ENCODE data around the gene ARFRP1.

DNA sequence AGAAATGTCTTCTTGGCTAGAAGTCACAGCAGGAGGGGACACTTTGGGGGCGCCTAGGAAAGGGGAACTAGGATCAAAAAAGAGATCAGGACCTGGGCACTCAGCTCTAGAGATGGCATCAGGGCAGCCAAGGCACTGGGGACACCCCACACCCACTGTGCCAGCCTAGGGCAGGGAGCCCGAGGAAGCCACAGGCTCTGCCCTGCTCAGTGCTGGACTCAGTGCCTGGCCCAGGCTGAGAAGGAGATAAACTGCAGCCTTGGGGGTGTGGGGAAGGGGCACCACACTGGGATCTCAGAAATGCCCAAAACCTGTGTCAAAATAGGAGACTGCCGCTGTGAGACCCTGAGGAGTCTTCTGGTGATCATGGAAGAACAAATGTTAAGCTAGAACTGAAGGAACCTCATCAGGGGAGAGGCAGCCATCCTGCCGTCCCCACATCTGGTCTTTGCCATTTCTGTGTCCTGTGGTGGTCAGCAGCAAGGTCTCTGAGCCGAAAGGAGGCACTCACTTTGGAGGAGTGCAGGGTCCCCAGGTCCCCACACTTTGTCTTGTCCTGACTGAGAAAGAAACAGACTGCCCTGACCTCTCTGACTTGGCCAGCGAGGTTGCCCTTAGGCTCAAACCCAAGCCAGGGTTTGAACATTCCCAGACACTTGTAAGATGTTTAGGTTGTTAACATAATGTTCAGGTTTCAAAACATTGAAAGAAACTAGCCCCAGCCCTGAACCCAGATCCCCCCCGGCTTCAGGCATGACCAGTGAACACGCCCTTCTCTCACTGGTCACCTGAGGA is 2.3 kb downstream of the ARFRP1 start:
- TF ChIP-seq ZNF274 (IDR thresholded peaks at IDR 0.05; ENCODE audit: low read depth, low read length): no peak
- no peak for TF ChIP-seq YY1 (IDR thresholded peaks at IDR 0.05; ENCODE audit: insufficient read depth, insufficient read length)
- TF ChIP-seq SUZ12 (IDR thresholded peaks at IDR 0.05; ENCODE audit: extremely low read depth, insufficient read depth, insufficient read length): no peak
